Posterior cingulate gyrus (tissue), 11 donors: ENCODE measurements around the gene PCARE.
"Not testable (repeated sequence)": the region's sequence is repeated elsewhere in the genome, so short reads cannot be mapped to it uniquely, and the experiment has no call there.

Experiments
- DNase-seq, 10 donors: peaks; one replicate each; pipeline versions ENCODE4 v3.0.0 to v3.0.0-alpha.2; 2020 to 2021; ENCODE audit warnings: mixed read lengths in 3 of 10
- intact Hi-C: fragments of 100-400 bp; cut with DNase I; formaldehyde crosslinking; loops from one replicate; pipeline ENCODE4 v1.15.1; 2023

The PCARE gene

DNA sequence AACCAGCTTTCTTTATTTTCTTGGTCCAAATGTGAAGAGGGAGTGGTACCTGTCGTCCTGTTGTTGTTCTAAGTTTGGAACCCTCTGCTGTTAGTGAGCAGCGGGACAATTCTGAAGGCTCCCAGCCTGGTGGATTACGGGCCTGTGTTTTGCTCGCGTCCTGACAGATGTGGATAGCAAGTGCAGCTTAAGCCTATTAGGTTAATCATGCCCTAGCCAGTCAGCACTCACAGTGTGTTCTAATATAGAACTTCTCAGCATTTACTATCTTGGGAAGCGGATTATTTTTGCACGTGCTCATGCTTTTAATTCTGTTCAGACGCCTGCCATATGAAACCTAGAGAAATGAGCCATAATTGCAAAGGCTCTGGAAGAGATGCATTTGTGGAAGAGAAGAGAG, at the start of gene PCARE:
Gene PCARE, minus strand, starts transcription at position 113 of the 400 bp plus-strand sequence. CDS start 262 bp downstream, outside the sequence.
- DNase-seq, result no peak
- intact Hi-C loops, result no loop called here

DNA sequence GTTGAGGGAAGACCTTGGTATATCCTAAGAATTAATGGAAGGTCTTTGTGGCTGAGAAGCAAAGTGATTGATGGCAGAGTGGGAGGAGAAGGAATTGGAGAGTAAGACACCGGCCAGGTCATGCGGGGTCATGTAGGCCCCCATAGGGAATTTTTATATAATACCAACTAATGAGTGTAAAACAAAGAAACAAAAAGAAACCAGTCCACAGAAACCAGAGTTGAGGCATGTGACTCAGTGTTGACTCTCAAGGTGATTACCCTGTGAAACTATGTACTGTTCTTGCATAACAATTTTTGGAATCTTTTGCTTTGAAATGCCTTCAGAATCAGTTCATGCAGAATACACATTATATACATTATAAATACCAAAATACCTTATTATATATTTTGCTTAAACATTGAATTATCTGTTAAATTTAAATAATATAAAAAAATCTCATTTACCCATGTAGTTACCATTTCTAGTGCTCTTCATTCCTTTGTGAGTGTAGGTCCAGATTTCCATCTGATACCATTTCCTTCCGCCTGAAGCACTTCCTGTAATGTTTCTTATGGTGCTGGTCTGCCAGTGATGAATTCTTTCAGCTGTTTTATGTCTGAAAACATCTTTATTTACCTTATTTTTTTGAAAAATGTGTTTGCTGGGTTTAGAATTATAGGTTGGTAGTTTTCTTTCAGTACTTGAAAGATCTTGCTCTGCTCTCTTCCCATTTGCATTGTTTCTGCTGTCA, 49.5 kb upstream of the PCARE start:
- DNase-seq, result no peak
- intact Hi-C loops, result no loop called here

DNA sequence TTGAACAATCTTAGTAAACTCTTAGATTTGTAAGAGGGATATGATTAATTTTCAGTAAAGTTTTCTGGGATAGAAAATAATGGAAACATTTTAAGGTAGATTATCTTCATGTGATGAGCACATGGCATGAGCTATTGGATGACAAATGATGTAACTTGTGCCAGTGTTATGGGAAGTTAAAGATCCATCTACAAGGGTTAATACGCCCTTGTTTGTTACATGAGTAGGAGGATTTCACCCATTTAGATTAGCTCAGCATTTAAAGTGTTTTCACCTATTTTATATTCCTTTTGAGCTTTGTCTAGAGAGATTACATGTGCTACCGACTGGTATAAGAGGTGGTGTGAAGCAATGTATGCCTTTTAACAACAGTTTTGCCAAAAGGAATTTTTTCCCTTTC, 46.5 kb upstream of the PCARE start:
- intact Hi-C loops, result no loop called here
- no peak for DNase-seq

DNA sequence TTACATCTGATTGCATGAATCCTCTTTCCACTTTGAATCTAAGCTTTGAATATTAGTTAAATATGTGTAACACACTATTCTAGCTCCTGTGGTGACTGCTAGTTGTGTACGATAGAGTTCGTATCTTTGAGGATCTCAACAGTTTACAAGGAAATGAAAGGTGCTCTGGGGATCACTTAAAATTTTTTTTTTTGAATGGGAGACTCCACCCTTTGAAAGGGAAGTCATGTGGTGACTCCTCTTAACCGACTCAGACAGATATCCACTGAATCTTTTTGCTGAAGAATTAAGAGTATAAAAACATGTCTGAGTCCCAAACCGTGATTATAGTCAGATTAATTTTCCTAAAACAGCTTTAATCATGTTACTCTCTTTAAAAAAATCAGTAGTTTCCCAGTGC, 44.9 kb upstream of the PCARE start:
- intact Hi-C loops, result loop anchor here (5.0 kb wide), 1 partner anchor 367 kb away; the partner anchor contains the start of gene PPP1CB
- no peak for DNase-seq

DNA sequence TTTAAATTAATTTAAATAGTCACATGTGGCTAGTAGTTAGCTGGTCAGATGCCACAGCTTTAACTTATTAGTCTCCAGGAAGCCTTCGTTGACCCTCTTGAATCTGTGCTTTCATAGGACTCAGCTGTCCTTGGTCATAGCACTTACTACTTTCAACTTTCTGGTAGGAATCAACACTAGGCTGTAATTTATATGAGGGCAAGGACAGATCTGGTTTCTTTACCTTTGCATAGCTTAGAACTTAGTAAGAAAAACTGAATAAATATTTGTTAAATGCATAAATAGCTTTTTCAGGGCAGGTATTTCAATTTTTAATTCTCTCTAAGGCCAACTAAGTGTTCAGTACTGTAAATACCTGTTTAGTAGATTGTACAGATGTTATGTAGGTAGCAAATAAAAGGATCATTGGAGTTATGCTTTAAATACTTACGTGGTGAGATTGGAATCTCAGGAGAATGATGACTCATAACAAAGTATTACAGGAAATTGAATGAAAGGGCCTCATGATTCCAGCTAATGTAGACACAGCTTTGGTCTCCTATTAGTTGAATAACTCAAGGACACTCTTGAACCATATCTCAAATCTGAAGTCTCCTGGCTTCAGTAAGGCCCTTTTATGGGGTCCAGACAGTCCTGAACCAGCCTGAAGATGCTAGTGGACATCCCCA, 43.4 kb upstream of the PCARE start:
- DNase-seq, result no peak
- intact Hi-C loops, result loop anchor here (5.0 kb wide), 1 partner anchor 365 kb away; the partner anchor contains the start of gene PPP1CB

DNA sequence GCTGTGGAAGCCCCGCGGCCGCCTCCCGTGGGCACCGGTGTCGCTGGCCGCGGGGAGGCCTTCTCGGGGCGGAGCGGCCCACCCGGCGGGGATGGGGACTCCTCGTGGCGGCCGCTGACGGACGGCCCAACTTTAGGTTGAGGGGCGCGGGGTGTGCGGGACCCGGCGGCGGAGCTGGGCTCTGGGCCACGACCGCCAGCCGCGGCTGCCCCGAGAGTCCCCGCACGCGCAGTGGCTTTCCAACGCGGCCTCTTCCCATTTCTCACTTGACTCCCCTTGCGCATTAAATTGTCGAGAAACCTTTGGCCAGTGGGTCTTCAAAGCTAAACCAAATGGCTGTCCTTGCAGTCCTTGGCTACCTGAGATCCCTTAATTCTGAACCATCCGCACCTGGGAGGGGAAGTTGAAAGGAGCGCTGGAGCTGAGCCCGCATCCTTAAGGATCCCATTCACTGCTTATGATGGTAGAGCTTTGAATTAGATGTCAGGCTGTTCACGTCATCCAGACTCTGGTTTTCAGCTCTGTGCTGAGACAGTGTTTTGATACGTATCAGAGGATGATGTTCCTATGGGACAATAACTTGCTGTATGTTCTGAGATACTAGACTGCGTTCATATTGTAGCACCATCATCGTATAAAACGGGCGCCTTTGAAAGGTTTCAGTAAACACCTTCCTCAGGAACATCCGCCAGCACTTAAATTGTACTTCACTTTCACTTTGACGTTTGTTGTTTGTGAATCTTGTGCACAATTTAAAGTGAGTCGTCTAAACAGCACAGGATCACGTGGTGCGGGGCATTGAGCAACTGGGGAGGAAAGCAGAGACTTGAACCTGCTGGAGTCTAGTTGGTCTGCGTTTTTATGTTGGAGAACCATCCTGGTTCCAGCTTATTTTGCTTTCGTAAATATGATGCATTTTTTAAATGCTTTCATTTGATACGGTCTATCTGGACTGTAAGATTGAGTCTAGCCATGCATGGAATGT, 41.8 kb upstream of the PCARE start:
- intact Hi-C loops, result loop anchor here (5.0 kb wide), 1 partner anchor 364 kb away; the partner anchor contains the start of gene PPP1CB
- peak; percentile 43 to 92 (median 64) for DNase-seq

DNA sequence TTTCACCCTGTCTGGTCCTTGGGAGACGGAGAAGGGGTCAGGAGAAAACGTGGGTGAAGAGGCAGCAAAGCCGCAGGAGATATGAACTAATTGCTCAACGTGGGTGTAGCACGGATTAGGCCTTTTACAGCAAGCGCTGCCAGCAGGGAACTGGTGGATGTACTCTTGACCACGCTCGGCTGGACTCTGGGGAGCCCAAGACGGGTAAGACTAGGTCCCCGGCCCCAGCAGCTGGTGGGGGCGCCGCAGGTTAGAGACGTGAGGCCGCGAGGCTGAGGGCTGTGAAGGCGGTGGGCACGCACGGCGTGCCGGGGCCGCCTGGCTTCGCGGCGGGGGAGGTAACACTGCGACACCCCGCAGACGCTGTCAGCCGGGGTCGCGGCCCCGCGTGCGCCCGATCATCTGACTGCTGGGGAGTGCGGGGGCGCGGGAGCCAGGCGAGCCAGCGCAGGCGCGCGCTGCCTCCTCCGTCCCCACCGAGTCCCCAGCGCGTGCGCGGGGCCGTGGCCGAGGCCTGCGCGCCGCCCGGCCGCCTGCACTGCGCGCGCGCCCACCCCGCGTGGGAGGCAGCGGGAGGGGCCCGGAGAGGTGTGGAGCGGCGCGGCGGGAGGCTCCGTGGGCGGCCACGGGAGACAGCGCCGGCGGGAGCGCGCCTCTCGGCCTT, 40.8 kb upstream of the PCARE start, which contains the start of gene CLIP4:
Gene CLIP4, plus strand, starts transcription at position 470 of the 664 bp plus-strand sequence. CDS start 5,974 bp downstream, outside the sequence.
- peak; percentile 54 to 96 (median 73) for DNase-seq
- intact Hi-C loops, result loop anchor here (5.0 kb wide), 2 partner anchors 38 to 363 kb away; partner anchors contain the start of gene PPP1CB

DNA sequence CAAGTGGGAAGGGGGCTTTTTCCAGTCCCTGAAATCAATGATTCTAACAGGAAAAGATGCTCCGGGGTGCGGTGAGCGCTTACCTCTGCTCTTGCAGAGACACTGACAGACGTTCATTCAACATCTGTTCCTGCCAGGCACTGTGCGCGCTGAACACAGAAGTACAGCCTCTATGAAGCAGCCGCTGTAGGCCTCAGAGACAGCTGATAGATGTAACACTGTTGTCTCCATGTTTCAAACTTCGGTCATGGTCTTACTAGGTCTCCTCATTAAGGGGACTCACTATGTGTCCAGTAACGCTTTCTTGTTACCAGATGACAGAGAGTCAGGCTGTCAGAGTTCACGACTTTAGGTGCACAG, 40.2 kb upstream of the PCARE start:
- intact Hi-C loops, result loop anchor here (5.0 kb wide), 1 partner anchor 37 kb away; no protein-coding TSS in a partner anchor
- DNase-seq, result peak in 7 of 10 donors; percentile 18 to 77 (median 33)

DNA sequence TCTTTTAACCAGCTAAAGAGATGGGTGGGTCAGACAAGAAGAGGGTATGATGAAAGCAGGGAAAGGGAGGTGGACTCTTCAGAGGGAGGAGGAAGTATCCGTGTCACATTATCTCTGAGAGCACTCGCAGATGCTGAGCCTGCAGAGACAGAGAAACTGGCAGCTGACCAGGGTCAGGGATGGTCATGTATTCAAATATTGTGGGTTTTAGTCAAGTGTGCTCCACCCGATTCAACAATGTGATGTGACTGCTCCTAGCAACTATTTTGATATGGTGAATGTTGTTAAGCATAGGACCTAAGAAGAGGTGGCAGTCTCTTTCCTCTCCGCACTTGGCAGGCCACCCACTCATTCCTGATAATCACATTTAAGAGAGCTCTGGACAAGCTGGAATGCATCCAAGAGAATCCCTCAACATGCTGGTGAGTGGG, 39.6 kb upstream of the PCARE start:
- peak in 1 of 10 donors; percentile 31 for DNase-seq
- intact Hi-C loops, result loop anchor here (5.0 kb wide), 1 partner anchor 37 kb away; no protein-coding TSS in a partner anchor

DNA sequence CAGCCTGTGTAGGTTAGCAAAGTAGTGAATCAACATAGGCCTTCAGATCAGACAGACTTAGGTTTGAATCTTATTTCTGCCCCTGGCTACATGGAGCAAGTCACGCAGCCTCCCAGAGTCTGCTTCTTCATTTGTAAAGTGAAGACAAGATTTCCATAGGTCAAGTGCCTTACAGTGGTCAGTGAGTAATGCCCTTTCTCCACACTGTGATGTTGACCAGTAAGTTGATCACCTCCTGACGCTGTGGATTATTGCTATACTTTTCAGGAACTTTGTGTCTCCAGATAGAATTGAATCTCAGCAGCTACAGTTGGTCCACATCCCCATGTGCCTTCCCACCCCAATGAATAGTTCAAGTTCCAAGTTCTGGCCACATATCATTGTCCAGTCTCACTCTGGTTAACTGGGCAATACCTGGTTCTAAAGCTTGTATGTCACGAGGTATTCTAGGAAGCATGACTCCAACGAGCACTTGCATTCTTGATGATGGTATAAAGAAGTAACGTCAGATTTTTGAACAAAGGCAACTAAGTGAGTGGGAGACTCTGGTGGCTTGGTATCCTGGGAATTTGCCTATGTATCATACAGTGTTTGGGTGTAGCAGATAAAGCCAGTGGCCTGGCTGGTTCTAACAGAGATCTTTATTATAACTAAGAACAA, 38.8 kb upstream of the PCARE start:
- no peak for DNase-seq
- intact Hi-C loops, result loop anchor here (5.0 kb wide), 1 partner anchor 36 kb away; no protein-coding TSS in a partner anchor

DNA sequence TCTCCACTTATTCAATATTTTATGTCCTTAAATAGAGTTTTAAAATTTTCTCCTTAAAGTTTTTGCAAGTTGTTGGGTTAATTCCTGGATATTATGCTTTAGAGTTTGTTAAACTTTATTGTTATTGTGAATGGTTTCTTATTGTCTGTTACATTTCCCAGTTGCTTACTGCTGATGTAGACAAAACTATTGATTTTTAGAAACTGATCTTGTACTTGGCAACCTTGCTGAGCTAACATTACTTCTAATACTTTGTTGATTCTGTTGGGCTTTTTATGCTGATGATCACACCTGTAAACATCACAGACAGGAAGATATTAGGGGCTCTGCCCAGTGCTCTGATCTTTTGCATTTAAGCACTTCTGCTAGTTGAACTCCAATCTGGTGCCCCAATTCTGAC, 38.1 kb upstream of the PCARE start:
- intact Hi-C loops, result loop anchor here (5.0 kb wide), 1 partner anchor 35 kb away; no protein-coding TSS in a partner anchor
- DNase-seq, result no peak

DNA sequence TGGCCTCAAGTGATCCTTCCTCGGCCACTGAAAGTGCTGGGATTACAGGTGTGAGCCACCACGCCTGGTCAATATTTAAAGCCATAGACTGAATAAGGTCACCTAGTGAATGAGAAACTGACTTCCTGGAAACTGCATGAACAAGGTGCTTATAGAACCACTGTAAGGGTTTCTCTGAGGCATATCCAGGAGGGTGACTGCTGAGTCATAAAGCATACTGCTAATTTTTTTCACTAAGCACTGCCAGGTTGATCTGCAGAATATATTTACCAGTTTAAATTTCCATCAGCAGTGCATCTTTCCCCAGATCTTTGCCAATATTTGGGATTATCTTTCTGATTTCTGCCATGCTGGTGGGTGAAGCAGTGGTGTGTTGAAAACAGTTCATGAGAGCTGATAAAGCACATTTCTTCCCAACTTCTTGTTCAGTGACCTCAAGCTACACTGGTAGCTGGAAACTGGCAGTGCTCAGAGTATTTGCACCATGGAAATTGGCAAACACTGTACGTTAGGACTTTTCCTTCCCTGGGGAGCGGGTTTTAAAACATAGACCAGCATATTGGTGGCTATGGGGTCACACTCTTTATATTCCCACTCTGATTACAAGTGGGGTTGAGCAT, 36.7 kb upstream of the PCARE start:
- intact Hi-C loops, result loop anchor here (5.0 kb wide), 1 partner anchor 34 kb away; no protein-coding TSS in a partner anchor
- no peak for DNase-seq

DNA sequence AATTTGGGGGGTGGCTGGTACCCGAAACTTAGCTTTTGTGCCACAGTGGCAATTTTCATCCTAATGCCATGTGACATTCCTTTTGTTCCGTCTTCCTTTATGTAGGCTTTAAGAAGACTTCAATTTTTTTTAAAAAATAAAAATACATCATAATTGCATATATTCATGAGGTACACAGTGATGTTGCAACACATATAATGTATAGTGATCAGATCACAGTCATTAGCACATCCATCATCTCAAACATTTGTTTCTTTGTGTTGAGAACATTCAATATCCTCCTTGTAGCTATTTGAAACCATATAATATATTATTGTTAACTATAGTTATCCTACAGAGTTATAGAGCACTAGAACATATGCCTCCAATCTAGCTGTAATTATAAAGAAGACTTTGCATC, 34.9 kb upstream of the PCARE start:
- no peak for DNase-seq
- intact Hi-C loops, result no loop called here

DNA sequence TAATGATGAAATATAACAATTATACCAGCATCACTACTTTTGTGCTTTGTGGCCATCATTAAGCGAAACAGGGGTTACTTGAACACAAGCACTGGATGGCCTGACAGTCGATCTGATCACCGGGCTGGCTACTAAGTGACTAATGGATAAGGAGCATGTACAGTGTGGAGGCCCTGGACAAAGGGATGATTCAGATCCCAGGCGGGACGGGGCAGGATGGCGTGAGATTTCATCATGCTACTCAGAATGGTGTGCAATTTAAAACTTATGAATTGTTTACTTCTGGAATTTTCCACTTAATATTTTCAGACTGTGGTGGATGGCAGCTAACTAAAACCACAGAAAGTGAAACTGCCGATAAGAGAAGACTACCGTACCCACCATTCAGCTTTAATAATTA, 33.9 kb upstream of the PCARE start:
- DNase-seq, result peak in 7 of 10 donors; percentile 19 to 89 (median 60)
- intact Hi-C loops, result no loop called here

DNA sequence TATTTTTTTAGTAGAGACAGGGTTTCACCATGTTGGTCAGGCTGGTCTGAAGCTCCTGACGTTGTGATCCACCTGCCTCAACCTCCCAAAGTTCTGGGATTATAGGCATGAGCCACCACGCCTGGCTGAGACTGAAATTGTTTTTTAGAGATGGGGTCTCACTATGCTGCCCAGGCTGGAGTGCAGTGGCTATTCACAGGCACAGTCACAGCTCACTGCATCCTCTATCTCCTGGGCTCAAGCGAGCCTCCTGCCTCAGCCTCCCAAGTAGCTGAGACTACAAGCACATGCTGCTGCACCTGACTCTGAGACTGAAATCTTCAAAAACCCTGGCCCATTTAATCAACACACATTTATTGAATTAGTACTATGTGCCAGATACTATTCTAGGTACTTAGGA, 33.2 kb upstream of the PCARE start:
- DNase-seq, intact Hi-C loops: not testable (repeated sequence)

DNA sequence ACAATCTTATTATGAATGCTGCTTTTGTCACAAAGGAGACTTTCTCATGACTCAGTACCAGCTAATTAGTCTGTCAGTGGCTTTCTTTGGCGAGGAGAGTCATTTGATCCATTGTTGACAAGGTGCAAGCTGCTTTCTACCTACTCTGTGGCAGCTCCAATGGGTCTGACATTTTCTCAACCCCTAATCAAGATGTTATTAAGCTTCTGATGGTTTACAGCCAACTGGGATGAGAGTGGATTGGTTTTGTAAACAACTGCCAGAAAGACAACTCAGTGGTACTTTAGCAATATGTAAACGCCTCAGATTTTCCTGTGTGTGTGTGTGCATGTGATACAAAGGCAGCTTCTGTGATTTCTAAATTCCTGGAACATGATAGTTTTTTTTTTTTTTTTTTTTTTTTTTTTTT, 32.7 kb upstream of the PCARE start:
- DNase-seq, result no peak
- intact Hi-C loops, result no loop called here

DNA sequence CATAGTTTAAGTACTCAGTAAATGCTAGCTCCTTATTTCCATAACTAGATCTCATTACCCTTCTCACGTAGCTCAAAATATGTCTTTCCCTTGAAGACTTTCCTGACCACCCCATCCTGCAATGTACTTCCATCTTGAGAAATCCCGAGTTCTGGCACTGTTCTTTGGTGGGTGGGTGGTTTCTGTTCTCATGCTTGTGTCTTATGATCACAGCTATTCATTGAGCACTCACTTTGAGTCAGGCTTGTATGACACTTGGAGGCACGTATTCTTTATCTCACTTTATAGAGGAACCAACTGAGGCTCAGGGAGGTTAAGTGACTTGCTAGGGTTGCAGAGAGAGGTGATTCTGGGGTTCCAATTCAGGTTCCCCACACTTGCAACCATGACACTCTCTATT, 31.9 kb upstream of the PCARE start:
- no peak for DNase-seq
- intact Hi-C loops, result no loop called here

DNA sequence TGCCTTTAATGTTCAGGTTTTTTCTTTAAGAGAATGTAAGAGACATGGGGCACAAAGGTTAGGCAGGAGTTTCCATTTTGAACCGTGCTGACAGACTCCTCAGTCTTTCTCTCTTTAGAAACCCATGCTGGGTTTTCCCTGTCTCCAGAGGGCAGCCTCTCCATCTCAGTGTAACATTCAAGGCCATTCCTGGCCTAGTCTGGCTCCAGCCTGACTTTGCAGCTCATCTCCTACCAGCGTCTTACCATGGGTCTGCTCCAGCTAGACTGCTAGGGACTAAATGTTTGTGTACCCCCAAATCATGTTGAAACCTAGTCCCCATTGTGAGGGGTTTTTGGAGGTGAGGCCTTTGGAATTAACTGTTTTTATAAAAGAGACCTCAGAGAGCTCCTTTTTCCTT, 31.1 kb upstream of the PCARE start:
- no peak for DNase-seq
- intact Hi-C loops, result no loop called here

DNA sequence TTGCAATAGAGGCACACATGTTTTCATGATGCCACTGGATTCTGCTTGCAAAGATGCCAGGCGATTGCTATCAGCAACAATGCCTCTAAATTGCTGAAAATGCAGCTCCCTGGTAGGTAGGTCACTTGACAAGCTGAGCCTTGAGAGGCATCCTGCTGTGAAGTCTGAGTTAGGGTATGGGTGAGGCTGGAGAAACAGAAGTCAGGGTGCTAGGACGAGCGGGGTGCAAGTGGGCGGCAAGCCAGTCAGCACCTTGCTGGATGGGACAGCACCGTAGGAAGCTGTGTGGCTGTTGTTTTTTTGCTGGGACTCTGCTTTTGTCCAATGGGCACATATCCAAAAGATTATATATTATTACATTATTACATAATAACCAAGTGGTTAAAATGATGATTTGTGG, 30.4 kb upstream of the PCARE start:
- DNase-seq, result peak in 1 of 10 donors; percentile 50
- intact Hi-C loops, result no loop called here
